HT-29 (cell line): ENCODE measurements around the gene FAM3D. TPM values are rescaled to one million over a fixed set of nuclear protein-coding genes. Genes with fewer than 3 reads are reported as not detected.

Source experiments
- DNase-seq: peaks from one replicate; pipeline ENCODE4 v3.0.0-alpha.2; 2015; ENCODE audit warnings: low spot score
- total RNA-seq: library from RNA; depleted of rRNA; stranded (reverse); fragments of >200 nt; shearing (Covaris generic); gene quantifications from 2 replicates; pipeline ENCODE4 v1.2.3, GENCODE V29; 2014

Gene FAM3D
- total RNA-seq, 1 experiment from 2014 or later: 58.0 TPM

GRCh38 chr3:58656631-58657030 lies 9.9 kb downstream of the FAM3D start:
- no peak for DNase-seq

GRCh38 chr3:58654466-58654865 lies 12.1 kb downstream of the FAM3D start:
- no peak for DNase-seq

GRCh38 chr3:58652624-58653023 lies 13.9 kb downstream of the FAM3D start:
- DNase-seq: no peak

- DNase-seq: no peak
These were observed 15.3 kb downstream of the FAM3D start for GRCh38 chr3:58651276-58651675.

- DNase-seq: peak; percentile 72
These were observed 19.0 kb downstream of the FAM3D start for GRCh38 chr3:58647381-58648141.

GRCh38 chr3:58646503-58646902 lies 20.1 kb downstream of the FAM3D start:
- DNase-seq: no peak

GRCh38 chr3:58645726-58646125 lies 20.8 kb downstream of the FAM3D start:
- DNase-seq: no peak

- no peak for DNase-seq
These were observed 23.7 kb downstream of the FAM3D start for GRCh38 chr3:58642846-58643245.

GRCh38 chr3:58640700-58641372 lies 25.7 kb downstream of the FAM3D start:
- peak; percentile 75 for DNase-seq

- DNase-seq: no peak
These were observed 26.7 kb downstream of the FAM3D start for GRCh38 chr3:58639842-58640241.

GRCh38 chr3:58639001-58639400 lies 27.6 kb downstream of the FAM3D start:
- no peak for DNase-seq

- DNase-seq: no peak
These were observed 28.0 kb downstream of the FAM3D start for GRCh38 chr3:58638591-58638990.

- DNase-seq: no peak
These were observed 29.1 kb downstream of the FAM3D start for GRCh38 chr3:58637509-58637908.

- DNase-seq: no peak
These were observed 30.9 kb downstream of the FAM3D start for GRCh38 chr3:58635371-58636285.

- DNase-seq: no peak
These were observed 33.3 kb downstream of the FAM3D start for GRCh38 chr3:58633157-58633865.

GRCh38 chr3:58631742-58632141 lies 34.8 kb downstream of the FAM3D start:
- no peak for DNase-seq

- DNase-seq: no peak
These were observed 35.9 kb downstream of the FAM3D start for GRCh38 chr3:58630710-58631092.

- DNase-seq: peak; percentile 68
These were observed 36.4 kb downstream of the FAM3D start for GRCh38 chr3:58630076-58630709.

- DNase-seq: no peak
These were observed 36.9 kb downstream of the FAM3D start for GRCh38 chr3:58629629-58630028.

- no peak for DNase-seq
These were observed 37.6 kb downstream of the FAM3D start for GRCh38 chr3:58628823-58629562.
